ENCODE measurements around the gene CCBE1. TPM values are rescaled to one million over a fixed set of nuclear protein-coding genes. Genes with fewer than 3 reads are reported as not detected.

CCBE1 gene
- total RNA-seq, 1 experiment from 2014 or later, result 0.09 TPM

DNA sequence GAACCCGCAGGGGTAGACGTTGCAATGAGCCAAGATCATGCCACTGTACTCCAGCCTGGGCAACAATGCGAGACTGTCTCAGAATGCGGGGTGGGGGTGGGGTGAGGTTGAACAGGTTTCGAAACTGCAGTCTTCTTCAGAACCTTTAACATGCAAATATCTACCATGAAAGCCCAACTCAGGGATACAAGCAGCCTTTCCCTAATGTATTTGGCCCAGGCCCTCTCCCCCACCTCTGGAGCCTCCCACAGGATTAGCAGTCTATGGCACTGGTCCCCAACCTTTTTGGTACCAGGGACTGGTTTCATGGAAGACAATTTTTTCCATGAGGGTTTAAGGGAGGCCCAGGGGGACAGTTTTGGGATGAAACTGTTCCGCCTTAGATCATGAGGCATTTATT is 53.5 kb downstream of the CCBE1 start:
- TF ChIP-seq, protein P1, sequence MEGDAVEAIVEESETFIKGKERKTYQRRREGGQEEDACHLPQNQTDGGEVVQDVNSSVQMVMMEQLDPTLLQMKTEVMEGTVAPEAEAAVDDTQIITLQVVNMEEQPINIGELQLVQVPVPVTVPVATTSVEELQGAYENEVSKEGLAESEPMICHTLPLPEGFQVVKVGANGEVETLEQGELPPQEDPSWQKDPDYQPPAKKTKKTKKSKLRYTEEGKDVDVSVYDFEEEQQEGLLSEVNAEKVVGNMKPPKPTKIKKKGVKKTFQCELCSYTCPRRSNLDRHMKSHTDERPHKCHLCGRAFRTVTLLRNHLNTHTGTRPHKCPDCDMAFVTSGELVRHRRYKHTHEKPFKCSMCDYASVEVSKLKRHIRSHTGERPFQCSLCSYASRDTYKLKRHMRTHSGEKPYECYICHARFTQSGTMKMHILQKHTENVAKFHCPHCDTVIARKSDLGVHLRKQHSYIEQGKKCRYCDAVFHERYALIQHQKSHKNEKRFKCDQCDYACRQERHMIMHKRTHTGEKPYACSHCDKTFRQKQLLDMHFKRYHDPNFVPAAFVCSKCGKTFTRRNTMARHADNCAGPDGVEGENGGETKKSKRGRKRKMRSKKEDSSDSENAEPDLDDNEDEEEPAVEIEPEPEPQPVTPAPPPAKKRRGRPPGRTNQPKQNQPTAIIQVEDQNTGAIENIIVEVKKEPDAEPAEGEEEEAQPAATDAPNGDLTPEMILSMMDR (IDR thresholded peaks at IDR 0.05; ENCODE audit: insufficient read depth in 1 of 2, low read depth in 1 of 2, low read length in 1 of 2, severe bottlenecking in 1 of 2, unreplicated experiment in 1 of 2), result no peak
- Mint-ChIP-seq H3K27me3 (ENCODE audit: insufficient read depth, unreplicated experiment) (peaks cover 3% of the 10 kb centered on the region), H3K27ac (ENCODE audit: unreplicated experiment) (no peak overlapping the region), H3K9me3 (ENCODE audit: unreplicated experiment) (no peaks in the 10 kb centered on the region), H3K36me3 (ENCODE audit: insufficient read depth, unreplicated experiment) (no peaks in the 10 kb centered on the region), H3K4me3 (ENCODE audit: unreplicated experiment) (no peak overlapping the region), H3K4me1 (ENCODE audit: low read depth, unreplicated experiment) (no peaks in the 10 kb centered on the region)
- no peaks in the 10 kb centered on the region for H3K27me3 ChIP-seq (replicated peaks; ENCODE audit: control insufficient read depth, insufficient read depth, low read length)
- intact Hi-C loops (cut with micrococcal nuclease; ENCODE audit: unreplicated experiment), result no loop called here
- H3K4me1 ChIP-seq, result no peaks in the 10 kb centered on the region
- H3K4me3 ChIP-seq (ENCODE audit: low read depth, low read length), result no peak overlapping the region
- no peak for DNase-seq
- ChIA-PET CTCF (no interaction called here), POLR2A (no interaction called here)
- H3K9me3 ChIP-seq, result no peaks in the 10 kb centered on the region
- no TSS peak for BruUV-seq (replicated peaks)
- no peaks in the 10 kb centered on the region for H3K36me3 ChIP-seq (ENCODE audit: control insufficient read depth, insufficient read depth, low read length)

DNA sequence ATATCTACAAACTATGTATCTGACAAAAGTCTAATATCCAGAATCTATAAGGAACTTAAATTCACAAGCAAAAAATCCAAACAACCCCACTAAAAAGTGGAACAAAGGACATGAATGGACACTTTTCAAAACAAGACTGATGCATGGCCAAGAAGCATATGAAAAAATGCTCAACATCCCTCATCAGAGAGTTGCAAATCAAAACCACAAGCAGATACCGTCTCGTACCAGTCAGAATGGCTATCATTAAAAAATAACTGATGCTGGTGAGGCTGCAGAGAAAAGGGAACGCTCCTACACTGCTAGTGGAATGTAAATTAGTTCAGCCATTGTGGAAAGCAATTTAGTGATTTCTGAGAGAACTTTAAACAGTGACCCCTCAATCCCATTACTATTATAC is 56.5 kb downstream of the CCBE1 start:
- CTCF ChIA-PET, result no interaction called here
- H3K27me3 Mint-ChIP-seq (ENCODE audit: insufficient read depth, unreplicated experiment), result peaks cover 3% of the 10 kb centered on the region

DNA sequence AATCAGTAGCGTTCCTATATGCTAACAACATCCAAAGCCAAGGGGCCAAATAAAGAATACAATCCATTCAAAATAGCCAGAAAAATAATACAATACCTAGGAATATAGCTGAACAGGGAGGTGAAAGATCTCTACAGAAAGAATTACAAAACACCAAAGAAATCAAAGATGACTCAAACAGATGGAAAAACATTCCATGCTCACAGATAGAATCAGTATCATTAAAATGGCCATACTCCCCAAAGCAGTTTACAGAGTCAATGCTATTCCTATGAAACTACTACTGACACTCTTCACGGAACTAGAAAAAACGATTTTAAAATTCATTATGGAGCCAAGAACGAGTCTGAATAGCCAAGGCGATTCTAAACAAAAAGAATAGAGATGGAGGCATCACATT is 57.4 kb downstream of the CCBE1 start:
- Mint-ChIP-seq H3K27me3 (ENCODE audit: insufficient read depth, unreplicated experiment) (peaks cover 7% of the 10 kb centered on the region), H3K9me3 (ENCODE audit: unreplicated experiment) (no peaks in the 10 kb centered on the region), H3K27ac (ENCODE audit: unreplicated experiment) (no peak overlapping the region), H3K4me1 (ENCODE audit: low read depth, unreplicated experiment) (no peaks in the 10 kb centered on the region), H3K4me3 (ENCODE audit: unreplicated experiment) (no peak overlapping the region), H3K36me3 (ENCODE audit: insufficient read depth, unreplicated experiment) (no peaks in the 10 kb centered on the region)
- DNase-seq, result no peak
- Histone ChIP-seq H3K4me1 (no peaks in the 10 kb centered on the region), H3K36me3 (ENCODE audit: control insufficient read depth, insufficient read depth, low read length) (no peaks in the 10 kb centered on the region), H3K9me3 (no peaks in the 10 kb centered on the region), H3K4me3 (ENCODE audit: low read depth, low read length) (no peak overlapping the region), H3K27me3 (replicated peaks; ENCODE audit: control insufficient read depth, insufficient read depth, low read length) (no peaks in the 10 kb centered on the region)
- ChIA-PET POLR2A (no interaction called here), CTCF (no interaction called here)
- BruUV-seq (replicated peaks), result no TSS peak
- intact Hi-C loops (cut with micrococcal nuclease; ENCODE audit: unreplicated experiment), result no loop called here
- TF ChIP-seq, protein P1 (IDR thresholded peaks at IDR 0.05; ENCODE audit: insufficient read depth in 1 of 2, low read depth in 1 of 2, low read length in 1 of 2, severe bottlenecking in 1 of 2, unreplicated experiment in 1 of 2), result no peak

More for the DNA sequence above, 56.5 kb downstream of the CCBE1 start:
- H3K4me1 Mint-ChIP-seq (ENCODE audit: low read depth, unreplicated experiment), result no peaks in the 10 kb centered on the region
- Histone ChIP-seq H3K4me3 (ENCODE audit: low read depth, low read length) (no peak overlapping the region), H3K4me1 (no peaks in the 10 kb centered on the region), H3K36me3 (ENCODE audit: control insufficient read depth, insufficient read depth, low read length) (no peaks in the 10 kb centered on the region), H3K9me3 (no peaks in the 10 kb centered on the region), H3K27me3 (replicated peaks; ENCODE audit: control insufficient read depth, insufficient read depth, low read length) (no peaks in the 10 kb centered on the region)
- intact Hi-C loops (cut with micrococcal nuclease; ENCODE audit: unreplicated experiment), result no loop called here
- DNase-seq, result no peak
- no peak overlapping the region for H3K4me3 Mint-ChIP-seq (ENCODE audit: unreplicated experiment)
- no peaks in the 10 kb centered on the region for H3K9me3 Mint-ChIP-seq (ENCODE audit: unreplicated experiment)
- TF ChIP-seq, protein P1 (IDR thresholded peaks at IDR 0.05; ENCODE audit: insufficient read depth in 1 of 2, low read depth in 1 of 2, low read length in 1 of 2, severe bottlenecking in 1 of 2, unreplicated experiment in 1 of 2), result no peak
- POLR2A ChIA-PET, result no interaction called here
- BruUV-seq (replicated peaks), result no TSS peak
- H3K27ac Mint-ChIP-seq (ENCODE audit: unreplicated experiment), result no peak overlapping the region
- no peaks in the 10 kb centered on the region for H3K36me3 Mint-ChIP-seq (ENCODE audit: insufficient read depth, unreplicated experiment)
